ENCODE data around the gene HIRA.

- TF ChIP-seq CTCF (IDR thresholded peaks at IDR 0.05) (no peak), POLR2A (IDR thresholded peaks at IDR 0.05) (no peak)
Measured at GRCh38 chr22:19343470-19343869, 88.1 kb downstream of the HIRA start.
